HepG2 (cell line): Measurements from ENCODE around the gene IDUA.

Experiments used
- CAMTA2 ChIP-seq: sonication (generic); formaldehyde crosslinking; IDR thresholded peaks from 2 replicates; pipeline ENCODE4 v1.4.0; 2020; ENCODE audit warnings: mild to moderate bottlenecking, missing genetic modification reagents, borderline replicate concordance
- CBFB ChIP-seq: sonication (generic); formaldehyde crosslinking; IDR thresholded peaks from 2 replicates; pipeline ENCODE4 v1.4.0; 2020; ENCODE audit warnings: missing genetic modification reagents
- CREB1 ChIP-seq, 2 experiments: fragments of 450-650 bp in 1 of 2; IDR thresholded peaks; 2 replicates each; pipeline ENCODE4 v1.6.1; 2016 to 2017; ENCODE audit warnings: control low read depth in 1 of 2, mild to moderate bottlenecking in 1 of 2, missing compliant biosample characterization in 1 of 2, missing genetic modification characterization in 1 of 2
- EZH2 ChIP-seq: conservative IDR thresholded peaks from 2 replicates; pipeline ENCODE4 v1.6.1; 2012; ENCODE audit warnings: mild to moderate bottlenecking, low read depth, low read length, moderate library complexity
- GABPB1 ChIP-seq: IDR thresholded peaks from 2 replicates; pipeline ENCODE4 v1.6.1; 2016; ENCODE audit warnings: mild to moderate bottlenecking, missing genetic modification reagents, moderate library complexity, missing compliant biosample characterization
- GZF1 ChIP-seq: sonication (generic); formaldehyde crosslinking; IDR thresholded peaks from 2 replicates; pipeline ENCODE4 v1.5.1; 2020; ENCODE audit warnings: mild to moderate bottlenecking, missing genetic modification reagents
- MLLT10 ChIP-seq: sonication (generic); formaldehyde crosslinking; IDR thresholded peaks from 2 replicates; pipeline ENCODE4 v1.4.0; 2020; ENCODE audit warnings: missing genetic modification reagents
- POLR2AphosphoS5 ChIP-seq: IDR thresholded peaks from 2 replicates; pipeline ENCODE4 v1.6.1; 2012; ENCODE audit warnings: low read depth, low read length
- TBL1XR1 ChIP-seq: fragments of 150-350 bp; IDR thresholded peaks from 2 replicates; pipeline ENCODE4 v1.6.1; 2014; ENCODE audit warnings: borderline replicate concordance, low read length; ENCODE audit not compliant: partially characterized antibody
- ZNF251 ChIP-seq: sonication (generic); formaldehyde crosslinking; IDR thresholded peaks from 2 replicates; pipeline ENCODE4 v1.9.0; 2021; ENCODE audit warnings: mild to moderate bottlenecking, missing genetic modification reagents
- TF ChIP-seq, protein P1 (sequence below): sonication (generic); formaldehyde crosslinking; IDR thresholded peaks from 2 replicates; pipeline ENCODE4 v1.4.0; 2020; ENCODE audit warnings: missing genetic modification reagents
- TF ChIP-seq, protein P2 (sequence below): IDR thresholded peaks from 2 replicates; pipeline ENCODE4 v1.6.1; 2012; ENCODE audit warnings: low read length, improper control_type of control experiment
- TF ChIP-seq, protein P3 (sequence below): sonication (generic); formaldehyde crosslinking; IDR thresholded peaks from 2 replicates; pipeline ENCODE4 v1.4.0; 2020; ENCODE audit warnings: missing genetic modification reagents
- TF ChIP-seq, protein P4 (sequence below), 2 experiments: fragments of 450-650 bp in 1 of 2; sonication (generic) in 1 of 2; formaldehyde crosslinking in 1 of 2; IDR thresholded peaks; 2 replicates each; pipeline versions ENCODE4 v1.6.1 to v1.8.0; 2016 to 2022; ENCODE audit warnings: antibody characterized with exemption in 1 of 2, mild to moderate bottlenecking in 1 of 2, missing genetic modification reagents in 1 of 2

DNA sequence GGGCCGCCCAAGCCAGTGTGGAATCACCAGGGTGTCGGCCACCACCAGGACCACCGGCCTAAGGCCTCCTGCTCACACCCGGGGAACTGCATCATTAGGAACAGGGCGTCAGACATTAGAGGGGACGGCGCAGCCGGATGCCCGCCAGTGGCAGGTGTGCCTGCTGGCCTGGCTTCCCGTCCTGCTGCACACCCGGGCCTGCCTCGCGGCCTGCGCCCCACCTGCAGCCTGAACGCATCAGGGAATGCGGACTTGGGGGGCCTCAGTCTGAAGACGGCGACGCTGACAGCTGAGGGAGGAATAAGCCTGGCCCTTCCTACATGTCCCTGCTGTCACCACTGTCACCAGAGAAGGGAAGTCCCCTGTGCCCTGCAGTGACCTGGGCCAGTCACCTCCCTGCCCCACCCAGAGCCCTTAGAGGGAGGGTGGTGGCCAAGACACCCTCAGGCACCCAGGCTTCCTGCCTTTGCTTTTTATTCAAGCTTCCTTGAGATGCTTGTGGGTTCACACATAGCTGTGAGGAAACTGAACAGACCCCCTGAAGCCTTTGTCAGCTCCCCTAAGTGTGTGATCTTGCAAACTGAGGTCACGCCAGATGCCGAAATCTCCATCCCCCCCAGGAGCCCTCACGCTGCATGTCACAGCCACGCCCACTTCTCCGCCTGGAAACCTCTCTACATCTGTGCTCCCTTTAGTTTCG is 16.6 kb upstream of the IDUA start:
- TF ChIP-seq GABPB1 (CRISPR knock-in tag) (no peak), CAMTA2 (CRISPR knock-in tag) (no peak), POLR2AphosphoS5 (no peak), ZNF251 (CRISPR knock-in tag) (no peak), GZF1 (CRISPR knock-in tag) (no peak), MLLT10 (CRISPR knock-in tag) (no peak), TBL1XR1 (no peak), CREB1 (IDR thresholded peaks at IDR 0.05) (no peak), CREB1 (CRISPR knock-in tag; IDR thresholded peaks at IDR 0.05) (no peak), CBFB (CRISPR knock-in tag) (no peak), EZH2 (no peak)
- TF ChIP-seq, protein P1, sequence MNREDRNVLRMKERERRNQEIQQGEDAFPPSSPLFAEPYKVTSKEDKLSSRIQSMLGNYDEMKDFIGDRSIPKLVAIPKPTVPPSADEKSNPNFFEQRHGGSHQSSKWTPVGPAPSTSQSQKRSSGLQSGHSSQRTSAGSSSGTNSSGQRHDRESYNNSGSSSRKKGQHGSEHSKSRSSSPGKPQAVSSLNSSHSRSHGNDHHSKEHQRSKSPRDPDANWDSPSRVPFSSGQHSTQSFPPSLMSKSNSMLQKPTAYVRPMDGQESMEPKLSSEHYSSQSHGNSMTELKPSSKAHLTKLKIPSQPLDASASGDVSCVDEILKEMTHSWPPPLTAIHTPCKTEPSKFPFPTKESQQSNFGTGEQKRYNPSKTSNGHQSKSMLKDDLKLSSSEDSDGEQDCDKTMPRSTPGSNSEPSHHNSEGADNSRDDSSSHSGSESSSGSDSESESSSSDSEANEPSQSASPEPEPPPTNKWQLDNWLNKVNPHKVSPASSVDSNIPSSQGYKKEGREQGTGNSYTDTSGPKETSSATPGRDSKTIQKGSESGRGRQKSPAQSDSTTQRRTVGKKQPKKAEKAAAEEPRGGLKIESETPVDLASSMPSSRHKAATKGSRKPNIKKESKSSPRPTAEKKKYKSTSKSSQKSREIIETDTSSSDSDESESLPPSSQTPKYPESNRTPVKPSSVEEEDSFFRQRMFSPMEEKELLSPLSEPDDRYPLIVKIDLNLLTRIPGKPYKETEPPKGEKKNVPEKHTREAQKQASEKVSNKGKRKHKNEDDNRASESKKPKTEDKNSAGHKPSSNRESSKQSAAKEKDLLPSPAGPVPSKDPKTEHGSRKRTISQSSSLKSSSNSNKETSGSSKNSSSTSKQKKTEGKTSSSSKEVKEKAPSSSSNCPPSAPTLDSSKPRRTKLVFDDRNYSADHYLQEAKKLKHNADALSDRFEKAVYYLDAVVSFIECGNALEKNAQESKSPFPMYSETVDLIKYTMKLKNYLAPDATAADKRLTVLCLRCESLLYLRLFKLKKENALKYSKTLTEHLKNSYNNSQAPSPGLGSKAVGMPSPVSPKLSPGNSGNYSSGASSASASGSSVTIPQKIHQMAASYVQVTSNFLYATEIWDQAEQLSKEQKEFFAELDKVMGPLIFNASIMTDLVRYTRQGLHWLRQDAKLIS = no peak
- TF ChIP-seq, protein P2, sequence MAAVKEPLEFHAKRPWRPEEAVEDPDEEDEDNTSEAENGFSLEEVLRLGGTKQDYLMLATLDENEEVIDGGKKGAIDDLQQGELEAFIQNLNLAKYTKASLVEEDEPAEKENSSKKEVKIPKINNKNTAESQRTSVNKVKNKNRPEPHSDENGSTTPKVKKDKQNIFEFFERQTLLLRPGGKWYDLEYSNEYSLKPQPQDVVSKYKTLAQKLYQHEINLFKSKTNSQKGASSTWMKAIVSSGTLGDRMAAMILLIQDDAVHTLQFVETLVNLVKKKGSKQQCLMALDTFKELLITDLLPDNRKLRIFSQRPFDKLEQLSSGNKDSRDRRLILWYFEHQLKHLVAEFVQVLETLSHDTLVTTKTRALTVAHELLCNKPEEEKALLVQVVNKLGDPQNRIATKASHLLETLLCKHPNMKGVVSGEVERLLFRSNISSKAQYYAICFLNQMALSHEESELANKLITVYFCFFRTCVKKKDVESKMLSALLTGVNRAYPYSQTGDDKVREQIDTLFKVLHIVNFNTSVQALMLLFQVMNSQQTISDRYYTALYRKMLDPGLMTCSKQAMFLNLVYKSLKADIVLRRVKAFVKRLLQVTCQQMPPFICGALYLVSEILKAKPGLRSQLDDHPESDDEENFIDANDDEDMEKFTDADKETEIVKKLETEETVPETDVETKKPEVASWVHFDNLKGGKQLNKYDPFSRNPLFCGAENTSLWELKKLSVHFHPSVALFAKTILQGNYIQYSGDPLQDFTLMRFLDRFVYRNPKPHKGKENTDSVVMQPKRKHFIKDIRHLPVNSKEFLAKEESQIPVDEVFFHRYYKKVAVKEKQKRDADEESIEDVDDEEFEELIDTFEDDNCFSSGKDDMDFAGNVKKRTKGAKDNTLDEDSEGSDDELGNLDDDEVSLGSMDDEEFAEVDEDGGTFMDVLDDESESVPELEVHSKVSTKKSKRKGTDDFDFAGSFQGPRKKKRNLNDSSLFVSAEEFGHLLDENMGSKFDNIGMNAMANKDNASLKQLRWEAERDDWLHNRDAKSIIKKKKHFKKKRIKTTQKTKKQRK = no peak
- TF ChIP-seq, protein P3, sequence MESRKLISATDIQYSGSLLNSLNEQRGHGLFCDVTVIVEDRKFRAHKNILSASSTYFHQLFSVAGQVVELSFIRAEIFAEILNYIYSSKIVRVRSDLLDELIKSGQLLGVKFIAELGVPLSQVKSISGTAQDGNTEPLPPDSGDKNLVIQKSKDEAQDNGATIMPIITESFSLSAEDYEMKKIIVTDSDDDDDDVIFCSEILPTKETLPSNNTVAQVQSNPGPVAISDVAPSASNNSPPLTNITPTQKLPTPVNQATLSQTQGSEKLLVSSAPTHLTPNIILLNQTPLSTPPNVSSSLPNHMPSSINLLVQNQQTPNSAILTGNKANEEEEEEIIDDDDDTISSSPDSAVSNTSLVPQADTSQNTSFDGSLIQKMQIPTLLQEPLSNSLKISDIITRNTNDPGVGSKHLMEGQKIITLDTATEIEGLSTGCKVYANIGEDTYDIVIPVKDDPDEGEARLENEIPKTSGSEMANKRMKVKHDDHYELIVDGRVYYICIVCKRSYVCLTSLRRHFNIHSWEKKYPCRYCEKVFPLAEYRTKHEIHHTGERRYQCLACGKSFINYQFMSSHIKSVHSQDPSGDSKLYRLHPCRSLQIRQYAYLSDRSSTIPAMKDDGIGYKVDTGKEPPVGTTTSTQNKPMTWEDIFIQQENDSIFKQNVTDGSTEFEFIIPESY (CRISPR knock-in tag) = no peak
- TF ChIP-seq, protein P4, sequence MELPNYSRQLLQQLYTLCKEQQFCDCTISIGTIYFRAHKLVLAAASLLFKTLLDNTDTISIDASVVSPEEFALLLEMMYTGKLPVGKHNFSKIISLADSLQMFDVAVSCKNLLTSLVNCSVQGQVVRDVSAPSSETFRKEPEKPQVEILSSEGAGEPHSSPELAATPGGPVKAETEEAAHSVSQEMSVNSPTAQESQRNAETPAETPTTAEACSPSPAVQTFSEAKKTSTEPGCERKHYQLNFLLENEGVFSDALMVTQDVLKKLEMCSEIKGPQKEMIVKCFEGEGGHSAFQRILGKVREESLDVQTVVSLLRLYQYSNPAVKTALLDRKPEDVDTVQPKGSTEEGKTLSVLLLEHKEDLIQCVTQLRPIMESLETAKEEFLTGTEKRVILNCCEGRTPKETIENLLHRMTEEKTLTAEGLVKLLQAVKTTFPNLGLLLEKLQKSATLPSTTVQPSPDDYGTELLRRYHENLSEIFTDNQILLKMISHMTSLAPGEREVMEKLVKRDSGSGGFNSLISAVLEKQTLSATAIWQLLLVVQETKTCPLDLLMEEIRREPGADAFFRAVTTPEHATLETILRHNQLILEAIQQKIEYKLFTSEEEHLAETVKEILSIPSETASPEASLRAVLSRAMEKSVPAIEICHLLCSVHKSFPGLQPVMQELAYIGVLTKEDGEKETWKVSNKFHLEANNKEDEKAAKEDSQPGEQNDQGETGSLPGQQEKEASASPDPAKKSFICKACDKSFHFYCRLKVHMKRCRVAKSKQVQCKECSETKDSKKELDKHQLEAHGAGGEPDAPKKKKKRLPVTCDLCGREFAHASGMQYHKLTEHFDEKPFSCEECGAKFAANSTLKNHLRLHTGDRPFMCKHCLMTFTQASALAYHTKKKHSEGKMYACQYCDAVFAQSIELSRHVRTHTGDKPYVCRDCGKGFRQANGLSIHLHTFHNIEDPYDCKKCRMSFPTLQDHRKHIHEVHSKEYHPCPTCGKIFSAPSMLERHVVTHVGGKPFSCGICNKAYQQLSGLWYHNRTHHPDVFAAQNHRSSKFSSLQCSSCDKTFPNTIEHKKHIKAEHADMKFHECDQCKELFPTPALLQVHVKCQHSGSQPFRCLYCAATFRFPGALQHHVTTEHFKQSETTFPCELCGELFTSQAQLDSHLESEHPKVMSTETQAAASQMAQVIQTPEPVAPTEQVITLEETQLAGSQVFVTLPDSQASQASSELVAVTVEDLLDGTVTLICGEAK (IDR thresholded peaks at IDR 0.05) = no peak
- TF ChIP-seq, protein P4 (CRISPR knock-in tag; IDR thresholded peaks at IDR 0.05) = no peak
